NCI-H526 treated with DMSO at 0.1 percent for 48 hours (cell line): ENCODE data around the gene PAM16.

Experiments used
- DNase-seq: peaks from one replicate; lab custom pipeline; 2025; lab: John Stamatoyannopoulos, UW

Gene PAM16

DNA sequence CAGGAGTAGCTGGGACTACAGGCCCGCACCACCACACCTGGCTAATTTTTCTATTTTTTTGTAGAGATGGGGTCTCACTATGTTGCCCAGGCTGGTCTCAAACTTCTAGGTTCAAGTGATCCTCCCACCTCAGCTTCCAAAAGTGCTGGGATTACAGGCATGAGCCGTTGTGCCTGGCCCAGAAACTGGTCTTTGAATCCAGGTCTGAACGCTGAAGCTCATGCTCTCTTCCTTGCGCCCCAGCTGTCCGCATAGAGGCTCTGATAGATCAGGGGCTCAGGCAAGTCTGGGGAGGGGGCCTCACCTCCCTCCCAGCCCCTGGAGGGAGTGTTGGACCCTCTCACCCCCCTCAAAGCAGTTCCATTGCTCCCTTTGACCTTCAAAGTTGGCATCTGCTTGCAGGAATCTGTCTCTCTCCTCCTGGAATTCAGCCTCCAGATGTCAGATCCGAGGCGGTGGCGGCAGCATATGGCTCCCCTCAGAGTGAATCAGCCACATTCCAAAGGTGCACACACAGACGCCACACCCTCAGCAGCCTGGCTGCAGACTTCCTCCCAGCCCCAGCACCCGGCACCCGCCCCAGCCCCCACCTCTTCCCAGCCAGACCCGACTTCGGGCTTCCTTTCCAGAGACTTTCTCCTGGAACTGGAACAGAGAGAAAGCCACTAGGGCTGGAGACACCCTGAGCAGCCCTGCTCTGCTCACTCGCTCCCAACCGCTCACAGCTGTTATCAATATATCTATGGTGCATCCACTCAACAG is 52.2 kb downstream of the PAM16 start:
- DNase-seq: no peak

DNA sequence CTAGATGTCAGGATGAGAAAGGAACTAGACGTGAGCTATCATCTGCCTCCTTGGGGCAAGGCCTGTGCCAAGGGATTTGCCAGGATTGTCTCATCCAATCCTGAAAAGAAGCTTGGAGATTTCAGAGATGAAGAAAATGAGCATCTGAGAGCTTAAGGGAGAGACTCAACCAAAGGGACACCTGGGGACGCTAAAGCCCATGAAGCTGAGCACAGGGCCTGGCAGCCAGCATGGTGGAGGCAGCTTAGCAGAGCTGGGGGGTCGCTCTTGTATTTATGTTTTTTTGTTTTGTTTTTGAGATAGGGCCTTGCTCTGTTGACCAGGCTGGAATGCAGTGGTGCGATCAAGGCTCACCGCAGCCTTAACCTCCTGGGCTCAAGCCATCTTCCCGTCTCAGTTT is 53.6 kb downstream of the PAM16 start:
- DNase-seq: no peak

- DNase-seq: no peak
These were observed 55.5 kb downstream of the PAM16 start for GRCh38 chr16:4295581-4295980.

DNA sequence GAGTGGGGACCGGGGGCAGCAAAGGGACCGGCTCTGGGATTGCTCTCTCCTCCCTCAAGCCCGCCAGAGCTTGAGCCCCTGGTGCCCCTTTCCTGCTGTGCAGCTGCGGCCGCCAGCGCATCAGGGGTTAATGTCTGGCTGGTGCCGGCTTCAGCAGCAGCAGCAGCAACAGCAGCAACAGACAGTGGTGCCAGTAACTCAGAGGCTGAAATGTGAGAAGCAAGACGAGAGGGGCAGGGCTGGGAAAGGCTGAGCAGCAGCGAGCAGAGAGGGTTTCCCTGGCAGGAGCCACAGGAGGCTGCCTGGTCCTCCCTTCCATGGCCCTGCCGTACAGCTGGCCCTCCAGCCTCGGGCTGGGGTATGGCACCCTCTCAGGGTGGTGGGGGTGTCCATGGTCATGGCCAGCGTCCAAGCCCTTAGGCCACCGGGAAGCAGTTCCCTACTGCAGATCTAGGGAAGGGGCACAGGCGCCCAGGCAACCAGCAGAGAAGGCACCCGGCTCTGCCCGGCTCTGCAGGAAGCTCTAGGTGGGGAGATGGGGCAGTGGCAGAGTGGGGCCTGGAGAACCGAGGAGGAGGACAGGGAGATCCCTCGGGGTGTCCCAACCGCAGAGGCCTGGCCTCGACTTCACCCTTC is 57.2 kb downstream of the PAM16 start:
- peak; percentile 55 for DNase-seq

- DNase-seq: no peak
These were observed 57.9 kb downstream of the PAM16 start for GRCh38 chr16:4293181-4293716.

GRCh38 chr16:4291699-4292098 is 59.4 kb downstream of the PAM16 start:
- DNase-seq: no peak
